H9 (cell line): ENCODE results near the gene PSMA4. TPM values are rescaled to one million over a fixed set of nuclear protein-coding genes. Genes with fewer than 3 reads are reported as not detected.

Experiments used
- DNase-seq: peaks from one replicate; pipeline ENCODE4 v3.0.0-alpha.2; 2017
- H2AFZ ChIP-seq: one replicate; pipeline ENCODE4 v1.6.1; 2013; ENCODE audit warnings: mild to moderate bottlenecking, low read length, control low read depth, moderate library complexity
- H2AK5ac ChIP-seq: 2 replicates; pipeline ENCODE4 v1.6.1; 2013; ENCODE audit warnings: low read length, control low read depth, mixed read lengths; ENCODE audit not compliant: insufficient read length
- H2BK120ac ChIP-seq: one replicate; pipeline ENCODE4 v1.6.1; 2013; ENCODE audit warnings: low read depth, mild to moderate bottlenecking, low read length, control low read depth, inconsistent platforms; ENCODE audit not compliant: poor library complexity, severe bottlenecking
- H2BK12ac ChIP-seq: 2 replicates; pipeline ENCODE4 v1.6.1; 2013; ENCODE audit warnings: low read length, control low read depth, mixed read lengths, low read depth; ENCODE audit not compliant: insufficient read length
- H2BK15ac ChIP-seq: 2 replicates; pipeline ENCODE4 v1.6.1; 2013; ENCODE audit warnings: low read depth, low read length, control low read depth
- H2BK20ac ChIP-seq: one replicate; pipeline ENCODE4 v1.6.1; 2013; ENCODE audit warnings: low read depth, mild to moderate bottlenecking, low read length, control low read depth, inconsistent platforms; ENCODE audit not compliant: poor library complexity, severe bottlenecking
- H2BK5ac ChIP-seq: 2 replicates; pipeline ENCODE4 v1.6.1; 2013; ENCODE audit warnings: low read length, control low read depth, mixed read lengths; ENCODE audit not compliant: insufficient read length
- H3K14ac ChIP-seq: 2 replicates; pipeline ENCODE4 v1.6.1; 2013; ENCODE audit warnings: low read length, control low read depth; ENCODE audit not compliant: insufficient read depth
- H3K18ac ChIP-seq: 2 replicates; pipeline ENCODE4 v1.6.1; 2013; ENCODE audit warnings: low read depth, mild to moderate bottlenecking, mixed read lengths, low read length, control low read depth; ENCODE audit not compliant: insufficient read length
- H3K23ac ChIP-seq: 2 replicates; pipeline ENCODE4 v1.6.1; 2013; ENCODE audit warnings: low read length, control low read depth, mixed read lengths, low read depth; ENCODE audit not compliant: insufficient read length
- H3K23me2 ChIP-seq: 2 replicates; pipeline ENCODE4 v1.6.1; 2013; ENCODE audit warnings: low read depth, mild to moderate bottlenecking, mixed read lengths, low read length, control low read depth; ENCODE audit not compliant: insufficient read length, poor library complexity, severe bottlenecking
- H3K27ac ChIP-seq: 2 replicates; pipeline ENCODE4 v1.5.1; 2013; ENCODE audit warnings: low read length, control low read depth, mixed read lengths, low read depth; ENCODE audit not compliant: insufficient read length
- H3K27me3 ChIP-seq: 2 replicates; pipeline ENCODE4 v1.6.1; 2013; ENCODE audit warnings: low read length, control low read depth, inconsistent platforms; ENCODE audit not compliant: insufficient read depth
- H3K4ac ChIP-seq: 2 replicates; pipeline ENCODE4 v1.6.1; 2013; ENCODE audit warnings: low read depth, mild to moderate bottlenecking, control low read depth, inconsistent platforms, low read length, moderate library complexity
- H3K4me1 ChIP-seq: 2 replicates; pipeline ENCODE4 v1.6.1; 2013; ENCODE audit warnings: low read length, control low read depth, inconsistent platforms; ENCODE audit not compliant: insufficient read depth
- H3K4me2 ChIP-seq: 2 replicates; pipeline ENCODE4 v1.6.1; 2013; ENCODE audit warnings: low read length, control low read depth, mixed read lengths; ENCODE audit not compliant: insufficient read length, insufficient read depth
- H3K56ac ChIP-seq: 2 replicates; pipeline ENCODE4 v1.6.1; 2013; ENCODE audit warnings: low read depth, mild to moderate bottlenecking, mixed read lengths, low read length, control low read depth; ENCODE audit not compliant: insufficient read length
- H3K79me1 ChIP-seq: 2 replicates; pipeline ENCODE4 v1.6.1; 2013; ENCODE audit warnings: low read depth, mild to moderate bottlenecking, moderate library complexity, low read length, control low read depth, inconsistent platforms; ENCODE audit not compliant: insufficient read depth, poor library complexity, severe bottlenecking
- H3K79me2 ChIP-seq: 2 replicates; pipeline ENCODE4 v1.6.1; 2013; ENCODE audit warnings: low read length, control low read depth, inconsistent platforms; ENCODE audit not compliant: insufficient read depth
- H3K9ac ChIP-seq: 2 replicates; pipeline ENCODE4 v1.6.1; 2013; ENCODE audit warnings: low read length, control low read depth, mixed read lengths; ENCODE audit not compliant: insufficient read length; ENCODE audit errors: extremely low read depth
- H3K9me3 ChIP-seq: one replicate; pipeline ENCODE4 v1.6.1; 2013; ENCODE audit warnings: low read depth, low read length, inconsistent platforms; ENCODE audit not compliant: control insufficient read depth
- H3T11ph ChIP-seq: one replicate; pipeline ENCODE4 v1.6.1; 2013; ENCODE audit warnings: mild to moderate bottlenecking, low read length, control low read depth, inconsistent platforms
- H4K20me1 ChIP-seq: one replicate; pipeline ENCODE4 v1.6.1; 2013; ENCODE audit not compliant: control insufficient read depth, insufficient read length, insufficient read depth
- H4K5ac ChIP-seq: 2 replicates; pipeline ENCODE4 v1.6.1; 2013; ENCODE audit warnings: low read depth, mild to moderate bottlenecking, mixed read lengths, low read length, control low read depth; ENCODE audit not compliant: insufficient read length
- H4K8ac ChIP-seq: replicated peaks from 2 replicates; pipeline ENCODE4 v1.6.1; 2013; ENCODE audit warnings: low read length, control low read depth, mixed read lengths, low read depth; ENCODE audit not compliant: insufficient read length
- H4K91ac ChIP-seq: 2 replicates; pipeline ENCODE4 v1.6.1; 2013; ENCODE audit warnings: low read depth, mild to moderate bottlenecking, moderate library complexity, mixed read lengths, low read length, control low read depth; ENCODE audit not compliant: insufficient read length
- H3K27ac Mint-ChIP-seq, 3 experiments: 2 replicates in 2 of 3; 3 replicates in 1 of 3; pipeline ENCODE4 v1.8.0; 2020 to 2021; ENCODE audit warnings: mixed read lengths in 3 of 3, mild to moderate bottlenecking in 1 of 3, moderate library complexity in 1 of 3
- H3K27me3 Mint-ChIP-seq: 2 replicates; pipeline ENCODE4 v1.8.0; 2021; ENCODE audit warnings: low read depth, mild to moderate bottlenecking, moderate library complexity, mixed read lengths
- H3K36me3 Mint-ChIP-seq, 3 experiments: 2 replicates in 2 of 3; 3 replicates in 1 of 3; pipeline ENCODE4 v1.8.0; 2020 to 2021; ENCODE audit warnings: low read depth in 3 of 3, mixed read lengths in 3 of 3; ENCODE audit not compliant: insufficient read depth in 1 of 3
- H3K4me1 Mint-ChIP-seq, 2 experiments: 2 replicates each; pipeline ENCODE4 v1.8.0; 2020; ENCODE audit warnings: mixed read lengths in 2 of 2
- H3K4me3 Mint-ChIP-seq, 2 experiments: 2 replicates in 1 of 2; 3 replicates in 1 of 2; pipeline ENCODE4 v1.8.0; 2020 to 2021; ENCODE audit warnings: mild to moderate bottlenecking in 2 of 2, mixed read lengths in 2 of 2, moderate library complexity in 1 of 2
- H3K9me3 Mint-ChIP-seq, 2 experiments: 2 replicates in 1 of 2; 3 replicates in 1 of 2; pipeline ENCODE4 v1.8.0; 2020; ENCODE audit warnings: mild to moderate bottlenecking in 2 of 2, mixed read lengths in 2 of 2, moderate library complexity in 1 of 2
- WGBS: extraction: QIAGEN DNeasy Blood & Tissue Kit; methylation state at CpG from one replicate; pipeline ENCODE4 v1.1.7; 2013; ENCODE audit warnings: missing lambda C conversion rate, low lambda C conversion rate, mixed read lengths; ENCODE audit not compliant: insufficient read length; ENCODE audit errors: extremely low coverage; 5-methylcytosine and 5-hydroxymethylcytosine counted together
- total RNA-seq: library from RNA; stranded (reverse); gene quantifications from 2 replicates; pipeline ENCODE4 v1.2.1, GENCODE V29; 2021
- TF ChIP-seq, protein P1 (sequence below): fragments of 200-600 bp; sonication (generic); conservative IDR thresholded peaks from 3 replicates; pipeline ENCODE4 v1.8.0; 2021; ENCODE audit warnings: antibody characterized with exemption, mild to moderate bottlenecking

The PSMA4 gene
- total RNA-seq, 1 experiment from 2014 or later: 333 TPM

DNA sequence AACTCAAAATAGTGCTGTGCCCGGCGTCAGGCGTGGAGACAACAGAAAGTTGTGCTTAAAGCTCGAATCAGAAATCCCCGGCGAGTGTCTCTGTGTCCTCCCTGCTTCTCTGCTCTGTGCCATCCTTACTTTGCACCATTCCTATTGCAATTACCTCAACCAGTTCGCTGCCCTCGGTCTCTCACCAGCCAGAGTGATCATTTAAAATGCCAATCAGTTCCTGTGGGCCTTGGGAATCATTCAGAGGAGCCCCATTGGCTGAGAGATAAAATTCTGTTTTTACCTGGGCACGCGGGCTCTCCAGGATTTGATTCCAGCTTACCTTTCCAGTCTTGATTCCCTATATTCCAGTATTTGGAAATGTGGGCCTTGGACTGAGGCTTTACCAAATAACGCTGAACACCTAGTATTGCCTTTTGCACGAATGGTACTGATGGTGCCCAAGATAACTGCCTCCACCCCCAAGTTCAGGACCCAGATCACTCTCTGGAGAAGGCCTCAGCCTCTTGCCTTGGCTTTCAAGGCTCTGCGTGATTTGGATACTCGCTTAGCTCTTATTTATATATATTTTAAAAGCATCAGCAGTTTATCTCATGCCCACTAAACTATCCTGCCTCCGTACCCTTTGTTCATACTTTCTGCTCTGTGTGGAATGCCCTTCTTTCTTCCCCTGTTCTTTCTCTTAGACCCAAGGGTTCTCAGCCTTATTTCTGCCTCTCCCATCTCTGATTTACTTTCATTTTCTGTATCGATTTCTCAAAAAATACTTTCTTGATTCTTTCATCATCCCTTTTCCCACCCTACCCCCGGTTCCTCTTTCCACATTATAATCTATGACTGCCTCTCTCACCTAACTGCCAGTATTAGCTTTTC lies 863 bp downstream of the PSMA4 start:
- H3K4me3 Mint-ChIP-seq: peak overlapping the region; percentile 94 to 99
- Histone ChIP-seq H3K79me2 (peaks cover 7% of the 10 kb centered on the region; the same call in 1 of the 2 replicates), H3K4ac (no peak overlapping the region), H3K4me1 (no peaks in the 10 kb centered on the region), H2AFZ (no peak overlapping the region), H3K27me3 (no peaks in the 10 kb centered on the region), H3K23me2 (peaks cover 10% of the 10 kb centered on the region), H2BK120ac (no peak overlapping the region), H2AK5ac (no peak overlapping the region), H2BK12ac (no peak overlapping the region), H4K5ac (no peak overlapping the region), H3K23ac (no peak overlapping the region), H4K20me1 (no peaks in the 10 kb centered on the region), H3K14ac (no peak overlapping the region), H4K8ac (no peak overlapping the region), H3K27ac (no peak overlapping the region), H3K9me3 (no peaks in the 10 kb centered on the region), H3T11ph (no peak overlapping the region), H3K4me2 (peak overlapping the region; percentile 97), H4K91ac (no peak overlapping the region), H2BK20ac (no peak overlapping the region), H3K56ac (no peak overlapping the region), H3K9ac (peak overlapping the region; percentile 98), H3K79me1 (peaks cover 3% of the 10 kb centered on the region), H2BK15ac (no peak overlapping the region), H3K18ac (no peak overlapping the region), H2BK5ac (no peak overlapping the region)
- H3K36me3 Mint-ChIP-seq: peaks cover 20 to 40% (median 39%) of the 10 kb centered on the region in 3 experiments; a peak in 6 of 7 replicates
- H3K9me3 Mint-ChIP-seq: no peaks in the 10 kb centered on the region; a peak in 1 of 5 replicates
- no peaks in the 10 kb centered on the region for H3K27me3 Mint-ChIP-seq
- DNase-seq: no peak
- TF ChIP-seq, protein P1, sequence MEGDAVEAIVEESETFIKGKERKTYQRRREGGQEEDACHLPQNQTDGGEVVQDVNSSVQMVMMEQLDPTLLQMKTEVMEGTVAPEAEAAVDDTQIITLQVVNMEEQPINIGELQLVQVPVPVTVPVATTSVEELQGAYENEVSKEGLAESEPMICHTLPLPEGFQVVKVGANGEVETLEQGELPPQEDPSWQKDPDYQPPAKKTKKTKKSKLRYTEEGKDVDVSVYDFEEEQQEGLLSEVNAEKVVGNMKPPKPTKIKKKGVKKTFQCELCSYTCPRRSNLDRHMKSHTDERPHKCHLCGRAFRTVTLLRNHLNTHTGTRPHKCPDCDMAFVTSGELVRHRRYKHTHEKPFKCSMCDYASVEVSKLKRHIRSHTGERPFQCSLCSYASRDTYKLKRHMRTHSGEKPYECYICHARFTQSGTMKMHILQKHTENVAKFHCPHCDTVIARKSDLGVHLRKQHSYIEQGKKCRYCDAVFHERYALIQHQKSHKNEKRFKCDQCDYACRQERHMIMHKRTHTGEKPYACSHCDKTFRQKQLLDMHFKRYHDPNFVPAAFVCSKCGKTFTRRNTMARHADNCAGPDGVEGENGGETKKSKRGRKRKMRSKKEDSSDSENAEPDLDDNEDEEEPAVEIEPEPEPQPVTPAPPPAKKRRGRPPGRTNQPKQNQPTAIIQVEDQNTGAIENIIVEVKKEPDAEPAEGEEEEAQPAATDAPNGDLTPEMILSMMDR: no peak
- H3K4me1 Mint-ChIP-seq: peaks cover 5 to 15% of the 10 kb centered on the region in 2 experiments
- no CpG with 5 or more reads among the region's 17 CpGs for WGBS
- H3K27ac Mint-ChIP-seq: peak overlapping the region; percentile 38 to 98 (median 94); a peak in 6 of 7 replicates
